ENCODE results near the gene ATP1B4.

The ATP1B4 gene

GRCh38 chrX:120408168-120408567 is 46.3 kb downstream of the ATP1B4 start:
- TF ChIP-seq CTCF (conservative IDR thresholded peaks at IDR 0.05) = no peak
- H3K27ac ChIP-seq = no peak overlapping the region

- no peak for TF ChIP-seq CTCF (conservative IDR thresholded peaks at IDR 0.05)
- H3K27ac ChIP-seq = no peak overlapping the region
These were observed 57.6 kb downstream of the ATP1B4 start for GRCh38 chrX:120419463-120419862.

- TF ChIP-seq CTCF (conservative IDR thresholded peaks at IDR 0.05) = no peak
- no peak overlapping the region for H3K27ac ChIP-seq
These were observed 64.7 kb downstream of the ATP1B4 start for GRCh38 chrX:120426599-120426998.

- no peak for TF ChIP-seq CTCF (conservative IDR thresholded peaks at IDR 0.05)
- H3K27ac ChIP-seq = no peak overlapping the region
These were observed 66.4 kb downstream of the ATP1B4 start for GRCh38 chrX:120428309-120428708.

GRCh38 chrX:120429776-120430540 is 68.1 kb downstream of the ATP1B4 start:
- TF ChIP-seq CTCF (conservative IDR thresholded peaks at IDR 0.05) = no peak
- no peak overlapping the region for H3K27ac ChIP-seq
